ENCODE data around the gene S100P. TPM values are rescaled to one million over a fixed set of nuclear protein-coding genes. Genes with fewer than 3 reads are reported as not detected.
A peak's percentile ranks its signal among the peaks of the same experiment; 100 is the strongest.

The S100P gene
- total and polyA plus RNA-seq, 3 experiments from 2014 or later, result 1.0 to 1.7 (median 1.2) TPM

DNA sequence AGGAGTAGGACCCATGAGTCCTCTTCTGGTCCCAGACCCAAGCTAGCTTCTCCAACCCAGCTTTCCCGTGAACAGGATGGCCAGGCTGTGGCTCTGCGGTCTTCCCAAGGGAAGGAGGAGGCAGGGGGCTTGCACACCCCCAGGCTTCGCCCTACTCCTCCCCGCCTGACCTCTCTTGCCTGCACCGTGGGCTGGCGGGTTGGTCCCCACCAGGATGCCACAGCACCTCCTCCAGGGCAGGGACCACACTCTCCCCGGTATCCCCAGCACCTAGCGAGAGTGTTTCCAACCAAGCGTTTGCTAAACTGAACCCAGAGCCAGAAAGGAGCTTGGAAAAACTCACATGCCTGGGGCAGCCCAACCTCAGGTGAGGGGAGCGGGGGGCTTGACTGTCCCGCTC lies 9.0 kb upstream of the S100P start:
- Mint-ChIP-seq H3K4me1 (peaks cover 43 to 70% (median 64%) of the 10 kb centered on the region in 3 donors), H3K36me3 (peaks cover 0 to 22% (median 13%) of the 10 kb centered on the region in 3 donors), H3K9me3 (peaks cover 0 to 3% (median 0%) of the 10 kb centered on the region in 5 donors), H3K27me3 (no peaks in the 10 kb centered on the region), H3K27ac (peak overlapping the region in 4 of 8 donors; percentile 52 to 69 (median 54)), H3K4me3 (peak overlapping the region in 1 of 7 donors; percentile 43)
- CTCF ChIA-PET, result interaction anchor here (0.6 to 3.1 kb wide), 6 partner anchors 9 to 189 kb away, joined by 3 to 13 read pairs (median 8); partner anchors contain the start of gene MRFAP1L1
- H3K4me3 ChIP-seq (ENCODE audit: low read length), result no peak overlapping the region
- peaks cover 24% of the 10 kb centered on the region for H3K4me1 ChIP-seq (ENCODE audit: insufficient read depth, low read length)
- H3K9me3 ChIP-seq (ENCODE audit: low read length), result no peaks in the 10 kb centered on the region
- H3K27me3 ChIP-seq (ENCODE audit: insufficient read depth, low read length, poor library complexity, severe bottlenecking), result no peaks in the 10 kb centered on the region
- no peak for DNase-seq
- no peak overlapping the region for H3K27ac ChIP-seq (ENCODE audit: low read depth, low read length)
- H3K36me3 ChIP-seq (ENCODE audit: insufficient read depth, low read length), result no peaks in the 10 kb centered on the region
- POLR2A ChIA-PET, result interaction anchor here (2.7 kb wide), 1 partner anchor 10 kb away, joined by 14 read pairs; a partner anchor contains a TSS

DNA sequence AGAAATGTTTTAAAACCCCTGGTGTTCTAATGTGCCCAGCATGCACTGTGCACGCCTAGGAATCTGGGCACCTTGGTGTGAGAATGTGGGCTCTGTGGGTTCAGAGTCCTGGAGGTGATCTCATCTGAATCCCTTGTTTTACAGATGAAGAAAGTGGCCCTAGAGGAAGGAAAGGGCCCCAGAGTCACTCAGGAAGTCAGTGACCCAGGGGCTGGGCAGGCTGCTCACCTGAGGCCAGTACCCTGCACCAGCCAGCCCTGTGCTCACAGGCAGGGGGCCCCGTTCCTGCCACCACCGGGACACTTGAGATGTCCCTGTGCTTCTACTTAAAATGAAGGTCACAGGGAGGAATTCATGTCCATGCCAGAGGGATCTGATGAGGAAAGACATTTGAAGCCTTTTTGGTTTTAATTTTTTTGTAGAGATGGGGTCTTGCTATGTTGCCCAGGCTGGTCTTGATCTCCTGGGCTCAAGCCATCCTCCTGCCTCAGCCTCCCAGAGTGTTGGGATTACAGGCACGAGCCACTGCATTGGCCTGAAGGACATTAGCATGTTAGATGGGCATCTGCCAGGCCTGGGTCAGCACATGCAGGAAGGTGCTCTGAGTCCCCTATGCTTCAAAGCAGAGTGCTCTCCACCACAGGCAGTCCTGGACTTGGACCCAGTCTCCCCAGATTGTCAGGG lies 7.4 kb upstream of the S100P start:
- CTCF ChIA-PET, result interaction anchor here (0.8 to 5.5 kb wide), 2 partner anchors 11 to 31 kb away, joined by 4 to 108 read pairs; a partner anchor contains a TSS
- Histone ChIP-seq H3K36me3 (ENCODE audit: insufficient read depth, low read length) (no peaks in the 10 kb centered on the region), H3K4me3 (ENCODE audit: low read length) (no peak overlapping the region), H3K27me3 (ENCODE audit: insufficient read depth, low read length, poor library complexity, severe bottlenecking) (no peaks in the 10 kb centered on the region), H3K4me1 (ENCODE audit: insufficient read depth, low read length) (peaks cover 40% of the 10 kb centered on the region), H3K9me3 (ENCODE audit: low read length) (no peaks in the 10 kb centered on the region), H3K27ac (ENCODE audit: low read depth, low read length) (no peak overlapping the region)
- peak overlapping the region in 2 of 7 donors; percentile 41 to 42 for H3K4me3 Mint-ChIP-seq
- H3K4me1 Mint-ChIP-seq, result peaks cover 56 to 73% (median 70%) of the 10 kb centered on the region in 3 donors
- POLR2A ChIA-PET, result interaction anchor here (1.1 kb wide), 1 partner anchor 45 kb away, joined by 6 read pairs; the partner anchor contains the start of gene MRFAP1
- peak overlapping the region; percentile 58 to 99 (median 89) for H3K27ac Mint-ChIP-seq
- H3K9me3 Mint-ChIP-seq, result no peaks in the 10 kb centered on the region
- no peaks in the 10 kb centered on the region for H3K27me3 Mint-ChIP-seq
- DNase-seq, result no peak
- H3K36me3 Mint-ChIP-seq, result peaks cover 0 to 16% (median 2%) of the 10 kb centered on the region in 3 donors

DNA sequence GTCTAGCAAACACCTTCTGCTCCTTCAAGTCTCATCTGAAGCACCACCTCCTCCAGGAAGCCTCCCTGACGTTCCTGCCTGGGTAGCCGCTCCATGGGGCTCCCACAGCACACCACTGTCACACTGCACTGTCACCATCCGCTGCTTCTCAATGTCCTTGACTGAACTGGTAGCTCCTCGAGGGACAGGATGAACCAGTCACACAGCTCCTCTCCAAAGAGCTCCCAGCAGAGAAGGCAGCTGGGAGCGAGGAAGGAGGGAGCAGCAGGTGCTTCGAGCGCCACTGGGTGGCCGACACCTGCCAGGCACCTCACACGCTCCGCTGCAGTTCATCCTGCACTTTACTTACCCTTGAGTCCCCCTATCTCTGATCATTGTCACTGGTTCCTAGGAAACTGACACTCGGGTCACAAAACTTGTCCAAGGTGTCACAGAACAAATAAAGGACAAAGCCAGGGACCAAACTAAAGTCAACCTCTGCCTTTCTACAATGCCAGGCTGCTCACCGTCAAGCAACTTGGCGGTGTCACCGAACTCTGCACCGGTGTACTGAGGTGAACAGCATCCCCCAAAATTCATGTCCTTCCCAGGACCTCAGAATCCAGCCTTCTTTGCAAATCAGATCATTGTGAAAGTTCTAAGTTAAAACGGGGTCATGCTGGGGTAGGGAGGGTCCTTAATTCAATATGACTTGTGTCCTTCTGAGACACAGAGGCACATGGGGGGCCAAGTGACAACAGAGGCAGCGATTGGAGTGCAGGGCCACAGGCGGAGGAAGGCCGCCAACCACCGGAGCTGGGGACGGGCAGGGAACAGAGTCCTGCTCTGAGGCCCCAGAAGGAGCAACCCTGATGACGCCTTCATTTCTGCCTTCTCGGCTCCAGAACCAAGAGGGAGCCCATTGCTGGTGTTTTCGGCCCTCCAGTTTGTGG lies 5.5 kb upstream of the S100P start:
- peak overlapping the region; percentile 57 for H3K4me3 ChIP-seq (ENCODE audit: low read length)
- no peak for DNase-seq
- H3K9me3 ChIP-seq (ENCODE audit: low read length), result no peaks in the 10 kb centered on the region
- Mint-ChIP-seq H3K36me3 (peaks cover 0 to 14% (median 0%) of the 10 kb centered on the region in 3 donors), H3K9me3 (no peaks in the 10 kb centered on the region), H3K4me1 (peaks cover 62 to 77% (median 75%) of the 10 kb centered on the region in 3 donors), H3K27me3 (no peaks in the 10 kb centered on the region), H3K27ac (peak overlapping the region; percentile 93 to 100 (median 99)), H3K4me3 (peak overlapping the region; percentile 91 to 99 (median 97))
- H3K36me3 ChIP-seq (ENCODE audit: insufficient read depth, low read length), result no peaks in the 10 kb centered on the region
- H3K27ac ChIP-seq (ENCODE audit: low read depth, low read length), result peak overlapping the region; percentile 72
- ChIA-PET CTCF (interaction anchor here (1.0 to 5.5 kb wide), 6 partner anchors 13 to 32 kb away, joined by 3 to 108 read pairs (median 14); partner anchors contain the start of gene MRFAP1L1), POLR2A (interaction anchor here (1.7 to 3.5 kb wide), 3 partner anchors 13 to 20 kb away, joined by 9 to 77 read pairs (median 41); partner anchors contain the start of gene MRFAP1L1)
- H3K27me3 ChIP-seq (ENCODE audit: insufficient read depth, low read length, poor library complexity, severe bottlenecking), result no peaks in the 10 kb centered on the region
- peaks cover 58% of the 10 kb centered on the region for H3K4me1 ChIP-seq (ENCODE audit: insufficient read depth, low read length)

DNA sequence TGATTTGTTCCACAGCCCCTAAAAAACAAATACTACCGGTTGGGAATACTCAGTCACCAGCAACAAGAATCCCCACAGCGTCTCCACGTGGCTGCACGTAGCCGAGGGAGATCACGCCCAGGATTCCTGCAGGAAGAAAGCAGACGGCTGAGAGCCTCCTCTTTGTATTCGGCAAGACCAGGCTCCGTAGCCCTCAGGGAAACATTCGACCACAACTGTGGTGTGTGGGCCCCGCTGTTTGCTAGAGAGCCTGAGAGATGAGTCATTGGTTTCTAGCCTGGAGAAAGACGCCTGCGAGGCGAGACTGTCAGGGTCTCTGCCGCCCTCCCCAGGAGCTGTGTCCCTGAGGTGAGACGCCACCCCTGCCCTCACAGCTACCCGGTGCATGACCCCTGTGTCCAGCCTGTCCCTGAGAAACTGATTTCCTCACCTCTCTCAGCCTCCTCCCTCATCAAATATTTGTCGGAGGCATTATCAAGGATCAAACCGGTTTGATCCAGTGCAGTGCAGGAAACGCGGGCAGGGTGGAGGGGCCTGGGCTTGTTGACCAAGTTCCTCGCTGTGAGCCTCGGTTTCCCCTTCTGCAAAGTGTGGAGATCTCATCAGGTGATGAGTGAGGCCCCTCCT lies 4.7 kb upstream of the S100P start:
- Histone ChIP-seq H3K36me3 (ENCODE audit: insufficient read depth, low read length) (no peaks in the 10 kb centered on the region), H3K27ac (ENCODE audit: low read depth, low read length) (peak overlapping the region; percentile 72), H3K4me1 (ENCODE audit: insufficient read depth, low read length) (peaks cover 65% of the 10 kb centered on the region), H3K9me3 (ENCODE audit: low read length) (no peaks in the 10 kb centered on the region), H3K4me3 (ENCODE audit: low read length) (peak overlapping the region; percentile 57), H3K27me3 (ENCODE audit: insufficient read depth, low read length, poor library complexity, severe bottlenecking) (no peaks in the 10 kb centered on the region)
- H3K36me3 Mint-ChIP-seq, result peaks cover 0 to 14% (median 0%) of the 10 kb centered on the region in 3 donors
- peaks cover 69 to 84% (median 82%) of the 10 kb centered on the region in 3 donors for H3K4me1 Mint-ChIP-seq
- H3K27me3 Mint-ChIP-seq, result no peaks in the 10 kb centered on the region
- peak overlapping the region; percentile 91 to 99 (median 97) for H3K4me3 Mint-ChIP-seq
- H3K27ac Mint-ChIP-seq, result peak overlapping the region; percentile 93 to 100 (median 99)
- H3K9me3 Mint-ChIP-seq, result no peaks in the 10 kb centered on the region
- CTCF ChIA-PET, result interaction anchor here (0.7 to 5.5 kb wide), 9 partner anchors 10 to 220 kb away, joined by 3 to 108 read pairs (median 8); partner anchors contain the start of genes MRFAP1 and MRFAP1L1
- POLR2A ChIA-PET, result interaction anchor here (0.7 to 3.5 kb wide), 4 partner anchors 14 to 354 kb away, joined by 7 to 77 read pairs (median 24); partner anchors contain the start of genes MRFAP1L1 and TADA2B
- DNase-seq, result peak; percentile 62 to 90 (median 71)

DNA sequence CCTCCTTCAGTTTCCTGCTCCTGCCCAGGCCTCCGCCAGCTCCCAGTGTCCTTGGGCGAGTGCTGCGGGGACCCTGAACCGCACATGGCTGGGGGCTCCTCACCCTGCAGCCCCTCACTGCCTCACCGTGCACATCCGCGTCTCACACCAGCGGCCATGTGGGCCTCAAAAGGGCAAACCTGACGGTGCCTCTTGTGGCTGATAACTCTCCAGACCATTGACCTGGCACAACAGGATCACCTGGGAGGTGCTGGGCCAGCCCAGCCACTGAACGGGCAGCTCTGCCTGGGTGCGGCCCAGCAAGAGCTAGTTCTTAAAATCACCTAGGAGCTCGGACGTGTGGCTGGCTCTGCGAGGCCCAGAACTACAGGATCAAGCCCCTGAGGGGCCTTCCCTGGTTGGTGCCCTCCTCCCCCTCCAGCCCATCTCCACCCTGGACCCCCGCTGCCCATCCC lies 4.1 kb upstream of the S100P start:
- H3K4me1 ChIP-seq (ENCODE audit: insufficient read depth, low read length), result peaks cover 71% of the 10 kb centered on the region
- POLR2A ChIA-PET, result interaction anchor here (0.7 to 3.5 kb wide), 9 partner anchors 9 to 354 kb away, joined by 4 to 77 read pairs (median 15); partner anchors contain the start of genes BLOC1S4, KIAA0232, MRFAP1 and MRFAP1L1

DNA sequence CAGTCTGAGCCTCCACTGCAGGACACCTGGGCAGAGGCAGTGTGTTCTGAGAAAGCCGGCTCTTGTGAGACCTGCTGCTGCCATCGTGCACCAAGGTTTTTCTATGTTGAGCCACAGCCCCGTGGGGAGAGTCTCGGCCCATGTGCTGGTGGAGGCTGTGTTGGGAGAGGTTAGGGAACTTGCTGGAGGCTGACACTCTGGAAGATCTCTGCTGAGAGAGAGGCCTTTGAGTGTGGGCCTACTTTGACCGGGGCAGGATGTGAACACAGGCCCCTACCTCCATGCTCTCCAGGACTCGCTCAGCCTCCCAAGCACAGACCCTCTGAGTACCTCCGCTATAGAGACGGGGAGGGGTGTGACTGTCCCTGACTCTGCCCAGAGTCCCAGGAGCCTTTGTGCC lies 1.3 kb upstream of the S100P start:
- peak overlapping the region in 4 of 7 donors; percentile 3 to 84 (median 58) for H3K4me3 Mint-ChIP-seq
- no peaks in the 10 kb centered on the region for H3K9me3 ChIP-seq (ENCODE audit: low read length)
- no peak for DNase-seq
- H3K4me1 Mint-ChIP-seq, result peaks cover 88 to 95% (median 92%) of the 10 kb centered on the region in 3 donors
- no peaks in the 10 kb centered on the region for H3K9me3 Mint-ChIP-seq
- H3K36me3 ChIP-seq (ENCODE audit: insufficient read depth, low read length), result no peaks in the 10 kb centered on the region
- peak overlapping the region; percentile 87 to 98 (median 90) for H3K27ac Mint-ChIP-seq
- peak overlapping the region; percentile 27 for H3K27ac ChIP-seq (ENCODE audit: low read depth, low read length)
- CTCF ChIA-PET, result interaction anchor here (0.7 to 29.4 kb wide), 3 partner anchors 9 to 29 kb away, joined by 3 to 369 read pairs (median 39); a partner anchor contains a TSS
- no peak overlapping the region for H3K4me3 ChIP-seq (ENCODE audit: low read length)
- peaks cover 0 to 10% (median 0%) of the 10 kb centered on the region in 3 donors for H3K36me3 Mint-ChIP-seq
- POLR2A ChIA-PET, result no interaction called here
- peaks cover 96% of the 10 kb centered on the region for H3K4me1 ChIP-seq (ENCODE audit: insufficient read depth, low read length)
- H3K27me3 Mint-ChIP-seq, result no peaks in the 10 kb centered on the region
- H3K27me3 ChIP-seq (ENCODE audit: insufficient read depth, low read length, poor library complexity, severe bottlenecking), result no peaks in the 10 kb centered on the region

More for the DNA sequence above, 4.1 kb upstream of the S100P start:
- Mint-ChIP-seq H3K4me1 (peaks cover 75 to 88% (median 87%) of the 10 kb centered on the region in 3 donors), H3K27ac (peak overlapping the region; percentile 93 to 100 (median 99)), H3K36me3 (peaks cover 0 to 14% (median 0%) of the 10 kb centered on the region in 3 donors), H3K9me3 (no peaks in the 10 kb centered on the region), H3K27me3 (no peaks in the 10 kb centered on the region), H3K4me3 (peak overlapping the region; percentile 91 to 99 (median 97))
- H3K9me3 ChIP-seq (ENCODE audit: low read length), result no peaks in the 10 kb centered on the region
- H3K36me3 ChIP-seq (ENCODE audit: insufficient read depth, low read length), result no peaks in the 10 kb centered on the region
- CTCF ChIA-PET, result interaction anchor here (0.7 to 5.5 kb wide), 13 partner anchors 11 to 379 kb away, joined by 3 to 108 read pairs (median 6); partner anchors contain the start of genes BLOC1S4, GRPEL1, MRFAP1 and MRFAP1L1
- no peak for DNase-seq
- H3K27ac ChIP-seq (ENCODE audit: low read depth, low read length), result peak overlapping the region; percentile 72
- peak overlapping the region; percentile 57 for H3K4me3 ChIP-seq (ENCODE audit: low read length)
- H3K27me3 ChIP-seq (ENCODE audit: insufficient read depth, low read length, poor library complexity, severe bottlenecking), result no peaks in the 10 kb centered on the region
